Measurements from ENCODE around the gene DNAJB14. TPM values are rescaled to one million over a fixed set of nuclear protein-coding genes. Genes with fewer than 3 reads are reported as not detected.

The DNAJB14 gene
- total RNA-seq, 1 experiment from 2014 or later, result 52.5 TPM

- ChIA-PET RAD21 (ENCODE audit: low non-redundant PET in 1 of 2, low total read pairs in 2 of 2, uncharacterized antibody in 2 of 2, unreplicated experiment in 2 of 2) (no interaction called here), CTCF (no interaction called here), POLR2A (no interaction called here)
- H4K20me1 ChIP-seq (ENCODE audit: insufficient read depth), result no peaks in the 10 kb centered on the region
- no TSS peak for BruUV-seq (replicated peaks)
- H3K36me3 ChIP-seq (ENCODE audit: control insufficient read depth in 1 of 2, insufficient read depth in 2 of 2, low read length in 2 of 2), result no peaks in the 10 kb centered on the region
- no peak overlapping the region for H3K4me2 ChIP-seq (ENCODE audit: low read length)
- H3K9ac ChIP-seq (ENCODE audit: low read length), result no peak overlapping the region
- TF ChIP-seq RAD21 (IDR thresholded peaks at IDR 0.05; ENCODE audit: low read depth), result no peak
- no peak for TF ChIP-seq TCF7L2 (IDR thresholded peaks at IDR 0.05; ENCODE audit: borderline replicate concordance, extremely low read depth, insufficient read depth, insufficient read length)
- TF ChIP-seq POLR2AphosphoS5 (IDR thresholded peaks at IDR 0.05; ENCODE audit: low read depth, low read length), result no peak
- TF ChIP-seq EZH2 (IDR thresholded peaks at IDR 0.05), result no peak
- intact Hi-C loops (cut with micrococcal nuclease), result no loop called here
- H3K4me1 ChIP-seq (ENCODE audit: control insufficient read depth in 1 of 2, insufficient read depth in 2 of 2, low read length in 2 of 2), result no peaks in the 10 kb centered on the region
- ATAC-seq (no peak), DNase-seq (ENCODE audit: low read depth, low spot score) (no peak)
- H3K79me2 ChIP-seq (ENCODE audit: insufficient read depth, low read length), result no peaks in the 10 kb centered on the region
- no peaks in the 10 kb centered on the region for H3K9me2 ChIP-seq (ENCODE audit: insufficient read depth)
- H3K9me3 ChIP-seq (ENCODE audit: control insufficient read depth in 1 of 2, insufficient read depth in 1 of 2, low read depth in 1 of 2, low read length in 2 of 2), result no peaks in the 10 kb centered on the region
- no peak overlapping the region for H3K27ac ChIP-seq (ENCODE audit: low read depth, low read length)
- no peak overlapping the region for H3K4me3 ChIP-seq (replicated peaks in 1 of 2; ENCODE audit: low read depth in 1 of 2, low read length in 2 of 2)
- H2AFZ ChIP-seq (ENCODE audit: low read depth, low read length, poor library complexity, severe bottlenecking), result no peak overlapping the region
- H3K27me3 ChIP-seq (ENCODE audit: insufficient read depth, low read length), result no peaks in the 10 kb centered on the region
Measured at GRCh38 chr4:99983289-99983943, 37.0 kb upstream of the DNAJB14 start.

DNA sequence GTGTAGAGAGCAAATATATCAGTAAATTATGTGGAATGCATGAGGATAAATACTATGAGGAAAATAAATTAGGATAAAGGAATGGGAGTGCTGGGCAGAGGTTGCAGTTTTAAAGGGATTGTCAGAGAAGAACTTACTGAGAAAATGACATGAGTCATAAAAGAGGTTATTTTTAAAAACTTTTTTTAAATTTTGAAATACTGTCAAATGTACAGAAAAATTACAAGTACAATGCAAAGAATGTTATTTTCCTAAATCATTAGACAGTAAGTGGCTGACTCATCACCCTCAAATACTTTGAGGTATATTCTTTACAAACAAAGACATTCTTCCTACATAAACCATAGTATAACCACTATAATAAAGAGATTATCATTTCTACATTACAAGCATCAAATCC, 33.5 kb upstream of the DNAJB14 start:
- intact Hi-C loops (cut with micrococcal nuclease), result no loop called here
- no peak overlapping the region for H3K4me2 ChIP-seq (ENCODE audit: low read length)
- H2AFZ ChIP-seq (ENCODE audit: low read depth, low read length, poor library complexity, severe bottlenecking), result no peak overlapping the region
- DNase-seq (ENCODE audit: low read depth, low spot score) (no peak), ATAC-seq (no peak)
- H3K9me2 ChIP-seq (ENCODE audit: insufficient read depth), result no peaks in the 10 kb centered on the region
- TF ChIP-seq POLR2A (IDR thresholded peaks at IDR 0.05; ENCODE audit: borderline replicate concordance, extremely low read depth, insufficient read depth, insufficient read length) (no peak), EGR1 (IDR thresholded peaks at IDR 0.05; ENCODE audit: low read depth) (no peak), JUND (IDR thresholded peaks at IDR 0.05) (no peak), ELF1 (IDR thresholded peaks at IDR 0.05; ENCODE audit: borderline replicate concordance, low read depth) (no peak)
- TF ChIP-seq, protein P1, sequence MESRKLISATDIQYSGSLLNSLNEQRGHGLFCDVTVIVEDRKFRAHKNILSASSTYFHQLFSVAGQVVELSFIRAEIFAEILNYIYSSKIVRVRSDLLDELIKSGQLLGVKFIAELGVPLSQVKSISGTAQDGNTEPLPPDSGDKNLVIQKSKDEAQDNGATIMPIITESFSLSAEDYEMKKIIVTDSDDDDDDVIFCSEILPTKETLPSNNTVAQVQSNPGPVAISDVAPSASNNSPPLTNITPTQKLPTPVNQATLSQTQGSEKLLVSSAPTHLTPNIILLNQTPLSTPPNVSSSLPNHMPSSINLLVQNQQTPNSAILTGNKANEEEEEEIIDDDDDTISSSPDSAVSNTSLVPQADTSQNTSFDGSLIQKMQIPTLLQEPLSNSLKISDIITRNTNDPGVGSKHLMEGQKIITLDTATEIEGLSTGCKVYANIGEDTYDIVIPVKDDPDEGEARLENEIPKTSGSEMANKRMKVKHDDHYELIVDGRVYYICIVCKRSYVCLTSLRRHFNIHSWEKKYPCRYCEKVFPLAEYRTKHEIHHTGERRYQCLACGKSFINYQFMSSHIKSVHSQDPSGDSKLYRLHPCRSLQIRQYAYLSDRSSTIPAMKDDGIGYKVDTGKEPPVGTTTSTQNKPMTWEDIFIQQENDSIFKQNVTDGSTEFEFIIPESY (IDR thresholded peaks at IDR 0.05; ENCODE audit: extremely low read depth, insufficient replicate concordance, low read length), result no peak
- no TSS peak for BruUV-seq (replicated peaks)
- CTCF ChIA-PET, result no interaction called here
- no peaks in the 10 kb centered on the region for H3K27me3 ChIP-seq (ENCODE audit: insufficient read depth, low read length)
- no peak overlapping the region for H3K9ac ChIP-seq (ENCODE audit: low read length)
- H3K9me3 ChIP-seq (ENCODE audit: control insufficient read depth in 1 of 2, insufficient read depth in 1 of 2, low read depth in 1 of 2, low read length in 2 of 2), result no peaks in the 10 kb centered on the region
- H3K27ac ChIP-seq (ENCODE audit: low read depth, low read length), result no peak overlapping the region
- no peaks in the 10 kb centered on the region for H4K20me1 ChIP-seq (ENCODE audit: insufficient read depth)
- H3K4me3 ChIP-seq (replicated peaks in 1 of 2; ENCODE audit: low read depth in 1 of 2, low read length in 2 of 2), result no peak overlapping the region
- no peaks in the 10 kb centered on the region for H3K4me1 ChIP-seq (ENCODE audit: control insufficient read depth in 1 of 2, insufficient read depth in 2 of 2, low read length in 2 of 2)
- no peaks in the 10 kb centered on the region for H3K36me3 ChIP-seq (ENCODE audit: control insufficient read depth in 1 of 2, insufficient read depth in 2 of 2, low read length in 2 of 2)
- no peaks in the 10 kb centered on the region for H3K79me2 ChIP-seq (ENCODE audit: insufficient read depth, low read length)
- RAD21 ChIA-PET (ENCODE audit: low non-redundant PET in 1 of 2, low total read pairs in 2 of 2, uncharacterized antibody in 2 of 2, unreplicated experiment in 2 of 2), result no interaction called here
- POLR2A ChIA-PET, result no interaction called here

All from HCT116 (cell line).